Endothelial cell of umbilical vein (primary cell): ENCODE data around the gene SDC4. TPM values are rescaled to one million over a fixed set of nuclear protein-coding genes. Genes with fewer than 3 reads are reported as not detected.

Experiments used
- BruUV-seq: library from RNA; stranded (reverse); fragments of 400-500 nt; replicated peaks from 2 replicates; lab custom pipeline; 2021; lab: Mats Ljungman, UMichigan
- CTCF ChIA-PET: fragments of 300-600, 350-600 bp; sonication (Branson Sonifier 250); formaldehyde crosslinking; loops from one replicate; lab custom pipeline; 2021; ENCODE audit warnings: antibody characterized with exemption, inconsistent platforms; lab: Charles Lee
- POLR2A ChIA-PET: fragments of 300-600, 350-600 bp; sonication (Branson Sonifier 250); formaldehyde crosslinking; loops from one replicate; lab custom pipeline; 2021; ENCODE audit warnings: antibody characterized with exemption, inconsistent platforms; lab: Charles Lee
- DNase-seq: peaks from one replicate; pipeline ENCODE4 v3.0.0-alpha.2; 2011; ENCODE audit warnings: low read depth, low spot score
- FAIRE-seq: peaks from 2 replicates; lab custom pipeline; 2011; peaks lifted over from hg19 to GRCh38; lab: Jason Lieb, UNC
- H2AFZ ChIP-seq: 2 replicates; pipeline ENCODE4 v1.6.0; 2012; ENCODE audit warnings: low read depth, low read length, control low read depth, inconsistent platforms
- H3K27ac ChIP-seq: 2 replicates; pipeline ENCODE4 v1.5.1; 2011; ENCODE audit warnings: low read depth, mild to moderate bottlenecking, control low read depth, low read length, moderate library complexity; ENCODE audit not compliant: insufficient read depth
- H3K27me3 ChIP-seq, 2 experiments: 2 replicates each; pipeline versions ENCODE4 v1.6.0 to v1.6.1; 2011; ENCODE audit warnings: low read length in 2 of 2, mixed read lengths in 1 of 2; ENCODE audit not compliant: control insufficient read depth in 2 of 2, insufficient read depth in 2 of 2
- H3K36me3 ChIP-seq, 2 experiments: 2 replicates in 1 of 2; 3 replicates in 1 of 2; pipeline ENCODE4 v1.5.1; 2011; ENCODE audit warnings: low read length in 2 of 2, mild to moderate bottlenecking in 1 of 2, moderate library complexity in 1 of 2; ENCODE audit not compliant: control insufficient read depth in 2 of 2, insufficient read depth in 2 of 2; ENCODE audit errors: extremely low read depth in 1 of 2
- H3K4me1 ChIP-seq: 3 replicates; pipeline ENCODE4 v1.5.1; 2011; ENCODE audit warnings: mild to moderate bottlenecking, low read length; ENCODE audit not compliant: control insufficient read depth, insufficient read depth; ENCODE audit errors: extremely low read depth
- H3K4me2 ChIP-seq: 2 replicates; pipeline ENCODE4 v1.6.1; 2011; ENCODE audit warnings: low read length, control low read depth, mixed read lengths; ENCODE audit not compliant: insufficient read depth
- H3K4me3 ChIP-seq, 3 experiments: fragments of 200-600 bp in 1 of 3; sonication (generic), shearing (Covaris generic) in 1 of 3; replicated peaks in 1 of 3; 2 replicates each; pipeline ENCODE4 v1.5.1; 2011 to 2016; ENCODE audit warnings: control low read depth in 3 of 3, low read length in 3 of 3, mild to moderate bottlenecking in 2 of 3, inconsistent platforms in 1 of 3, low read depth in 1 of 3, moderate library complexity in 1 of 3; ENCODE audit not compliant: insufficient read depth in 1 of 3
- H3K79me2 ChIP-seq: 2 replicates; pipeline ENCODE4 v1.6.0; 2012; ENCODE audit warnings: low read length, inconsistent platforms; ENCODE audit not compliant: control insufficient read depth, insufficient read depth
- H3K9ac ChIP-seq: replicated peaks from 2 replicates; pipeline ENCODE3; 2011; ENCODE audit warnings: low read length, control low read depth; ENCODE audit not compliant: insufficient read depth; ENCODE audit errors: extremely low read depth
- H3K9me1 ChIP-seq: replicated peaks from 3 replicates; pipeline ENCODE4 v1.6.0; 2011; ENCODE audit warnings: mild to moderate bottlenecking, low read length; ENCODE audit not compliant: control insufficient read depth, insufficient read depth; ENCODE audit errors: extremely low read depth
- H3K9me3 ChIP-seq: replicated peaks from 2 replicates; pipeline ENCODE4 v1.5.1; 2012; ENCODE audit warnings: low read length, inconsistent platforms; ENCODE audit not compliant: control insufficient read depth, insufficient read depth
- H4K20me1 ChIP-seq: replicated peaks from 2 replicates; pipeline ENCODE3; 2011; ENCODE audit warnings: mild to moderate bottlenecking, low read length; ENCODE audit not compliant: control insufficient read depth, insufficient read depth; ENCODE audit errors: extremely low read depth
- CTCF ChIP-seq, 2 donors: IDR thresholded peaks; 1 replicate in 1 of 2; 2 replicates in 1 of 2; pipeline ENCODE4 v1.5.1; 2011; ENCODE audit warnings: low read length in 2 of 2, mild to moderate bottlenecking in 2 of 2, moderate library complexity in 2 of 2, control low read depth in 1 of 2, inconsistent platforms in 1 of 2, low read depth in 1 of 2; ENCODE audit not compliant: insufficient read depth in 1 of 2; ENCODE audit errors: extremely low read depth in 1 of 2
- EZH2 ChIP-seq: IDR thresholded peaks from 2 replicates; pipeline ENCODE4 v1.6.1; 2012; ENCODE audit warnings: borderline replicate concordance, low read depth, mild to moderate bottlenecking, moderate library complexity, low read length, inconsistent platforms; ENCODE audit not compliant: severe bottlenecking
- FOS ChIP-seq: IDR thresholded peaks from 2 replicates; pipeline ENCODE4 v1.6.1; 2011; ENCODE audit warnings: mild to moderate bottlenecking, low read length, moderate library complexity, borderline replicate concordance; ENCODE audit not compliant: insufficient read depth
- GATA2 ChIP-seq: IDR thresholded peaks from 2 replicates; pipeline ENCODE4 v1.7.0; 2011; ENCODE audit warnings: low read depth, mild to moderate bottlenecking, moderate library complexity, mixed read lengths, low read length; ENCODE audit not compliant: insufficient read length, insufficient read depth
- JUN ChIP-seq: IDR thresholded peaks from 2 replicates; pipeline ENCODE4 v1.6.1; 2011; ENCODE audit warnings: borderline replicate concordance, low read depth; ENCODE audit not compliant: insufficient read length, insufficient read depth
- MAX ChIP-seq: IDR thresholded peaks from 2 replicates; pipeline ENCODE4 v1.6.1; 2011; ENCODE audit not compliant: insufficient read depth, insufficient read length
- MYC ChIP-seq: IDR thresholded peaks from one replicate; pipeline ENCODE4 v1.6.1; 2011; ENCODE audit warnings: mild to moderate bottlenecking, low read depth, low read length
- POLR2A ChIP-seq: IDR thresholded peaks from 2 replicates; pipeline ENCODE4 v1.6.1; 2012; ENCODE audit warnings: low read depth, mild to moderate bottlenecking, control low read depth, low read length
- POLR2AphosphoS5 ChIP-seq: IDR thresholded peaks from 2 replicates; pipeline ENCODE4 v1.6.1; 2012; ENCODE audit warnings: low read depth, mild to moderate bottlenecking, control low read depth, low read length, moderate library complexity; ENCODE audit not compliant: insufficient read depth
- dilution Hi-C: fragments of 300-500 bp; cut with MboI; formaldehyde crosslinking; loops from one replicate; pipeline ENCODE4 v1.15.0; 2019; ENCODE audit warnings: low sequenced_read_pairs; ENCODE audit not compliant: extremely low pct_ligation_motif_present
- intact Hi-C: fragments of 100-400 bp; cut with micrococcal nuclease; formaldehyde crosslinking; loops from one replicate; pipeline ENCODE4 v1.10.0; 2022
- polyA plus RNA-seq, 4 experiments: library from polyadenylated mRNA; depleted of rRNA in 3 of 4; stranded (reverse) in 3 of 4; unstranded in 1 of 4; fragments of >200 nt; gene quantifications; 2 replicates each; pipeline versions ENCODE4 v1.2.1 to v1.2.3, GENCODE V29; 2011 to 2012; ENCODE audit warnings: missing spikeins in 1 of 4
- total RNA-seq: library from RNA; stranded (reverse); gene quantifications from 2 replicates; pipeline ENCODE4 v1.2.3, GENCODE V29; 2021

The SDC4 gene
- total and polyA plus RNA-seq, 2 donors (not counting 3 experiments of a cell fraction or from before 2014, with no cell fraction given): 26.3 to 32.0 TPM

DNA sequence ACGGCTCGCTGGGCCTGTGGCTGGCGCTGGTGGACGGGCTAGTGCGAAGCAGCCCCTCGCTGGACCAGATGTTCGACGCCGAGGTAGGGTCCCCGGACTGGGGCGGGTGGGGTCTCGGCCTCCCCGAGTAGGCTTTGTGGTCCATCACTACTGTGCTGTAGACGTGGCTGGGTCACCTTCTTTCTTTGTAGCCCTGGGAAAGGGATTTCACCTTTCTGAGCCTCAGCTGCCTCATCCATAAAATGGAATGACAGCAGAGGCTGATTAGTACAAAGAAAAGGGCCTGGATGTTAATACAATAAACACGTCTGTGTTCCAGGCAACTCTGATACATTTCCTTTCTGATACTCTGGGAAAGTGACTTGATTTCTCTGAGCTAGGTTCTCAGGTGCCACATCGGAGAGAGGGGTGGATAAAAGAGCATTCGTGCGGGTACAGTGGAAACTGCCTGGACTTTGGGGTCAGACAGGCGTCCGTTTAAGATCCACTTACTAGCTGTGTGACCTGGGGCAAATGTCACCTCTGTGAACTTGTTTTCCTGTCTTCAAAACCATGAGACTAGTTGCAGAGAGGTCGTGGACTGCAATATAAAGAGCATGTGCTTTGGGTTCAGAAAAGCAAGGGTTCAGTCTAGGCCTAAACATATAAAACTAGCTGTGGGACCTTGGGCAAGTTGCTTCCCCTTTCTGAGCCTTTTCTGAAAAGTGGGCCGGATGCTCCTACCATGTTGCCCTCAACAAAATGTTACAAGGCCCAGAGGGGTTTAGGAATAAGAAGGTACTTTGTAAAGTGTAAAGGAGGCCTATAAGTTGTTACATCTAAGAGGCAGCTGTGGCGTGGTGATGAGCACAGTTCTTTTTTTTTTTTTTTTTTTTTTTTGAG, 15.6 kb upstream of the SDC4 start:
- Histone ChIP-seq H3K9ac (peak overlapping the region; percentile 81), H3K4me3 (peak overlapping the region; percentile 34 to 56 (median 52)), H3K4me2 (peak overlapping the region; percentile 74), H4K20me1 (no peaks in the 10 kb centered on the region), H3K9me3 (no peaks in the 10 kb centered on the region), H3K79me2 (peaks cover 12% of the 10 kb centered on the region), H3K36me3 (peaks cover 0 to 11% of the 10 kb centered on the region in 2 experiments), H3K4me1 (peaks cover 27% of the 10 kb centered on the region), H3K27me3 (no peaks in the 10 kb centered on the region), H2AFZ (peak overlapping the region; percentile 72), H3K27ac (peak overlapping the region; percentile 83), H3K9me1 (no peaks in the 10 kb centered on the region)
- FAIRE-seq (no peak), DNase-seq (no peak)
- intact Hi-C loops (loop anchor here (1.0 kb wide), 5 partner anchors 8 to 407 kb away; no protein-coding TSS in a partner anchor), dilution Hi-C loops (no loop called here)
- POLR2A ChIA-PET: interaction anchor here (0.6 to 5.6 kb wide), 10 partner anchors 8 to 73 kb away, joined by 3 to 52 read pairs (median 6); partner anchors contain the start of gene SDC4
- no TSS peak for BruUV-seq
- CTCF ChIA-PET: interaction anchor here (0.5 to 8.3 kb wide), 26 partner anchors 9 to 407 kb away, joined by 3 to 111 read pairs (median 5); partner anchors contain the start of gene SDC4
- TF ChIP-seq MYC: no peak
- TF ChIP-seq EZH2: no peak
- no peak for TF ChIP-seq JUN
- TF ChIP-seq CTCF (IDR thresholded peaks at IDR 0.05; ENCODE audit: extremely low read depth in 1 of 2, insufficient read depth in 1 of 2, low read depth in 1 of 2, low read length in 2 of 2): no peak
- no peak for TF ChIP-seq FOS
- TF ChIP-seq POLR2A: no peak
- TF ChIP-seq GATA2: no peak
- no peak for TF ChIP-seq POLR2AphosphoS5
- TF ChIP-seq MAX: no peak
